Prostate gland (tissue), 2 donors: ENCODE measurements around the gene CFAP54.

Experiments used
- POLR2AphosphoS5 ChIP-seq: sonication (generic); formaldehyde crosslinking; IDR thresholded peaks from one replicate; pipeline ENCODE4 v1.6.1; 2017; ENCODE audit warnings: antibody characterized with exemption
- TF ChIP-seq, protein P1 (sequence below), 4 experiments: fragments of 200-600 bp in 2 of 4; fragments of 450-650 bp in 2 of 4; sonication (generic) in 2 of 4; IDR thresholded peaks; 1 replicate in 3 of 4; 2 replicates in 1 of 4; pipeline ENCODE4 v1.5.1; 2016 to 2019; ENCODE audit warnings: antibody characterized with exemption in 4 of 4, mild to moderate bottlenecking in 2 of 4, moderate library complexity in 2 of 4

DNA sequence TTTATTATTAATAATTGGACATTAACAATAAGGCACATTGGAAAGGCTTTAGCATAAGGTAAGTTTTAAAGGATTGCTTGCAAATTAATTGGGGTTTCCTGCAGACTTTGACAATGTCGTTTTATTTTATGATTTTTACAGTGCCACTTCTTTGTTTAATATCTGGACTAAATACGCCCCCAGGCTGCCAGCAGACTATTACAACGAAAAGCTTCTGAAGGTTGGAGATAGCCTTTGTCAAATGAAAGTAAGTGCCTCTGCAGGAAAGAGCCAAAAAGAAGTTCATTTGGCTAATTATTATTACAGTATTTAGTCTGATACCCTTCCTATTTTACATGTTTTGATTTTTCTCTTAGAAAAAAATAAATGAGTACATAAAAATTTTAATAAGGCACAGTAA lies 11.3 kb downstream of the CFAP54 start:
- TF ChIP-seq, protein P1, sequence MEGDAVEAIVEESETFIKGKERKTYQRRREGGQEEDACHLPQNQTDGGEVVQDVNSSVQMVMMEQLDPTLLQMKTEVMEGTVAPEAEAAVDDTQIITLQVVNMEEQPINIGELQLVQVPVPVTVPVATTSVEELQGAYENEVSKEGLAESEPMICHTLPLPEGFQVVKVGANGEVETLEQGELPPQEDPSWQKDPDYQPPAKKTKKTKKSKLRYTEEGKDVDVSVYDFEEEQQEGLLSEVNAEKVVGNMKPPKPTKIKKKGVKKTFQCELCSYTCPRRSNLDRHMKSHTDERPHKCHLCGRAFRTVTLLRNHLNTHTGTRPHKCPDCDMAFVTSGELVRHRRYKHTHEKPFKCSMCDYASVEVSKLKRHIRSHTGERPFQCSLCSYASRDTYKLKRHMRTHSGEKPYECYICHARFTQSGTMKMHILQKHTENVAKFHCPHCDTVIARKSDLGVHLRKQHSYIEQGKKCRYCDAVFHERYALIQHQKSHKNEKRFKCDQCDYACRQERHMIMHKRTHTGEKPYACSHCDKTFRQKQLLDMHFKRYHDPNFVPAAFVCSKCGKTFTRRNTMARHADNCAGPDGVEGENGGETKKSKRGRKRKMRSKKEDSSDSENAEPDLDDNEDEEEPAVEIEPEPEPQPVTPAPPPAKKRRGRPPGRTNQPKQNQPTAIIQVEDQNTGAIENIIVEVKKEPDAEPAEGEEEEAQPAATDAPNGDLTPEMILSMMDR (IDR thresholded peaks at IDR 0.05) = peak in 1 of 4 experiments; percentile 12
- no peak for TF ChIP-seq POLR2AphosphoS5
